OCI-LY3 (cell line): ENCODE measurements around the gene LRP4.

ENCODE experiments used
- EZH2phosphoT487 ChIP-seq: fragments of 200-600 bp; shearing (Covaris generic); IDR thresholded peaks from 2 replicates; pipeline ENCODE4 v1.6.1; 2018; ENCODE audit warnings: antibody characterized with exemption, mixed run types, low read depth
- TF ChIP-seq, protein P1 (sequence below): fragments of 200-600, 300-600 bp; sonication (generic); IDR thresholded peaks from 2 replicates; pipeline ENCODE4 v1.5.1; 2014; ENCODE audit warnings: antibody characterized with exemption, low read length, low read depth

DNA sequence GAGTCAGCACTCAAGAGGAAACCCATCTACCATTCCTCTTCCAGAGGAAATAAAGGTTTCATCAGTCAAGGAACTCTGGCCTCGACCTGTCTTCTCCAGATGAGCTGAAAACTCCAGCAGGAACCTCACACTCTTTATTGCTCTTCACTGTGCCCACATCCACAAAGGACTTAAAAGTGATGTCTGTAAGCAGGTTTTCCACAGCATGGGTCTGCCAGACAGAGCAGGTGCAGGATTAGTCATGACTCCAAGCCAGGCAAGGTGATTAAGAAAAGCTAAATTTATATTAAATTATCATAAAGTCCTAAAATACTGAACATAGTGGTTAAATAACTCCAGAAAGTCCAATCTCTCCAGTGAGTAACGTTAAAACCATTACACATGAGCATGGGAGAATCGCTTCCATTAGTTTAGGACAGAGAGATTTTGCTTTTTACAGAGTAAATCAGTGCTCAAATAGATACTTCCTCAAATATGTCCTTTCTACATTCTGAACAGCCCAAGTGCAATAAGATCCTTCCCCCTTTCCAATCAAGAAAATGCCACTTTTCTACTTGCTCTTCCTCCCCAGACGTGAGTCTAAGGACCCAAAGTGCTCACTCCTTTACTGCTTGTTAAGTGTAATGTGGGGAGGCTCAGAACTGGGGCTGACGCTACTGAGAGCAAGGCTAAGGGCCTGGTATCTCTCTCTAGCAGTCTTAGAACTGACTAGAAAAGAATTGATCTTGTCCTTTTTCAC, 61.6 kb downstream of the LRP4 start:
- TF ChIP-seq, protein P1, sequence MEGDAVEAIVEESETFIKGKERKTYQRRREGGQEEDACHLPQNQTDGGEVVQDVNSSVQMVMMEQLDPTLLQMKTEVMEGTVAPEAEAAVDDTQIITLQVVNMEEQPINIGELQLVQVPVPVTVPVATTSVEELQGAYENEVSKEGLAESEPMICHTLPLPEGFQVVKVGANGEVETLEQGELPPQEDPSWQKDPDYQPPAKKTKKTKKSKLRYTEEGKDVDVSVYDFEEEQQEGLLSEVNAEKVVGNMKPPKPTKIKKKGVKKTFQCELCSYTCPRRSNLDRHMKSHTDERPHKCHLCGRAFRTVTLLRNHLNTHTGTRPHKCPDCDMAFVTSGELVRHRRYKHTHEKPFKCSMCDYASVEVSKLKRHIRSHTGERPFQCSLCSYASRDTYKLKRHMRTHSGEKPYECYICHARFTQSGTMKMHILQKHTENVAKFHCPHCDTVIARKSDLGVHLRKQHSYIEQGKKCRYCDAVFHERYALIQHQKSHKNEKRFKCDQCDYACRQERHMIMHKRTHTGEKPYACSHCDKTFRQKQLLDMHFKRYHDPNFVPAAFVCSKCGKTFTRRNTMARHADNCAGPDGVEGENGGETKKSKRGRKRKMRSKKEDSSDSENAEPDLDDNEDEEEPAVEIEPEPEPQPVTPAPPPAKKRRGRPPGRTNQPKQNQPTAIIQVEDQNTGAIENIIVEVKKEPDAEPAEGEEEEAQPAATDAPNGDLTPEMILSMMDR, result no peak
- no peak for TF ChIP-seq EZH2phosphoT487
